Fibroblast of the aortic adventitia (primary cell): ENCODE measurements around the gene MRC1. TPM values are rescaled to one million over a fixed set of nuclear protein-coding genes. Genes with fewer than 3 reads are reported as not detected.

ENCODE experiments used
- DNase-seq: peaks from one replicate; pipeline ENCODE4 v3.0.0-alpha.2; 2010; ENCODE audit warnings: low read depth
- H3K4me3 ChIP-seq: 2 replicates; pipeline ENCODE4 v1.5.1; 2011; ENCODE audit warnings: low read depth, mild to moderate bottlenecking, control low read depth, low read length, moderate library complexity
- total RNA-seq: library from RNA; depleted of rRNA; stranded (reverse); fragments of >200 nt; gene quantifications from 2 replicates; pipeline ENCODE4 v1.2.3, GENCODE V29; 2012; ENCODE audit warnings: low replicate concordance
- TF ChIP-seq, protein P1 (sequence below): IDR thresholded peaks from 2 replicates; pipeline ENCODE4 v1.5.1; 2011; ENCODE audit warnings: mild to moderate bottlenecking, low read length, control low read depth, inconsistent platforms; ENCODE audit not compliant: insufficient read depth

The MRC1 gene
- total RNA-seq, 1 donor: 0.09 TPM

DNA sequence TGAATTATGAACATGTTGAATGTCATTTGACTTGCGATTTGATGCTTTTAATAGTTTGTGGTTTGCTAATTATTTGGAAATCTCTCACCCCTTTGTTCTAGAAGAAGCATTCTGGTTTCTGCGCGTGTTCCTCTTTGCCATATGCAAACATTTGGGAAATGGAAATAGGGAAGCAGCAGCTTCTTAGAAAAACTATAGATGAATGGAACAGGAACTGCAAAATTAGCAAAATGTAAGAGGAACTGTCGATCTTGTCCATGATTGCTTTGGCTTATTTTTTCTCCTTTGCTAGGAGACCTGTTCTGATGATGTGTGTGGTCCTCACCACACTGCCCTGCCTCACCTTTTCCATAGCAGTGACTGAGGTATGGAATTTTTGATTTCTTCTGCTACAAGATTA lies 38.1 kb upstream of the MRC1 start:
- no peak overlapping the region for H3K4me3 ChIP-seq
- TF ChIP-seq, protein P1, sequence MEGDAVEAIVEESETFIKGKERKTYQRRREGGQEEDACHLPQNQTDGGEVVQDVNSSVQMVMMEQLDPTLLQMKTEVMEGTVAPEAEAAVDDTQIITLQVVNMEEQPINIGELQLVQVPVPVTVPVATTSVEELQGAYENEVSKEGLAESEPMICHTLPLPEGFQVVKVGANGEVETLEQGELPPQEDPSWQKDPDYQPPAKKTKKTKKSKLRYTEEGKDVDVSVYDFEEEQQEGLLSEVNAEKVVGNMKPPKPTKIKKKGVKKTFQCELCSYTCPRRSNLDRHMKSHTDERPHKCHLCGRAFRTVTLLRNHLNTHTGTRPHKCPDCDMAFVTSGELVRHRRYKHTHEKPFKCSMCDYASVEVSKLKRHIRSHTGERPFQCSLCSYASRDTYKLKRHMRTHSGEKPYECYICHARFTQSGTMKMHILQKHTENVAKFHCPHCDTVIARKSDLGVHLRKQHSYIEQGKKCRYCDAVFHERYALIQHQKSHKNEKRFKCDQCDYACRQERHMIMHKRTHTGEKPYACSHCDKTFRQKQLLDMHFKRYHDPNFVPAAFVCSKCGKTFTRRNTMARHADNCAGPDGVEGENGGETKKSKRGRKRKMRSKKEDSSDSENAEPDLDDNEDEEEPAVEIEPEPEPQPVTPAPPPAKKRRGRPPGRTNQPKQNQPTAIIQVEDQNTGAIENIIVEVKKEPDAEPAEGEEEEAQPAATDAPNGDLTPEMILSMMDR: no peak
- DNase-seq: no peak

DNA sequence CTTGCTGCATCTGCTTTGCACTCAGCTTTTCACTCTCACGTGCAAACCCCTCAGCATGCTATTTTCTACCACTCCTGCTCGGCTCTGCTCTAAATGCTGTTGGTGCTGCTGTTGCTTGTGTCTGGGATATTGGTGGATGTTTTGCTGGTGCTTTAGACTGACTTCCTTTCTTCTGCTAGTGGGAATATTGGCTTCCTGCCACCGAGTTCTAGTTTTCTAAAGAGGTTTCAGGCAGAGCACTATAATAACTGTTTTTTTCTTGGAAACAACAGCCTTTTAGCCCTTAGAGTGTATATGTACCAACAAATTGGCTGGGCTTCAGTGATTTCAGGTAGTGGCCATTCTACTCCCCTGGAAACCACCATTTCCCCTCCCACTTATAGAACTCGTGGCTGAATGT lies 29.4 kb upstream of the MRC1 start:
- peak; percentile 27 for DNase-seq
- TF ChIP-seq, protein P1: no peak
- no peak overlapping the region for H3K4me3 ChIP-seq

GRCh38 chr10:17780727-17781126 lies 28.4 kb upstream of the MRC1 start:
- H3K4me3 ChIP-seq: no peak overlapping the region
- DNase-seq: no peak
- TF ChIP-seq, protein P1: no peak

GRCh38 chr10:17781856-17782255 lies 27.3 kb upstream of the MRC1 start:
- TF ChIP-seq, protein P1: no peak
- DNase-seq: no peak
- no peak overlapping the region for H3K4me3 ChIP-seq

DNA sequence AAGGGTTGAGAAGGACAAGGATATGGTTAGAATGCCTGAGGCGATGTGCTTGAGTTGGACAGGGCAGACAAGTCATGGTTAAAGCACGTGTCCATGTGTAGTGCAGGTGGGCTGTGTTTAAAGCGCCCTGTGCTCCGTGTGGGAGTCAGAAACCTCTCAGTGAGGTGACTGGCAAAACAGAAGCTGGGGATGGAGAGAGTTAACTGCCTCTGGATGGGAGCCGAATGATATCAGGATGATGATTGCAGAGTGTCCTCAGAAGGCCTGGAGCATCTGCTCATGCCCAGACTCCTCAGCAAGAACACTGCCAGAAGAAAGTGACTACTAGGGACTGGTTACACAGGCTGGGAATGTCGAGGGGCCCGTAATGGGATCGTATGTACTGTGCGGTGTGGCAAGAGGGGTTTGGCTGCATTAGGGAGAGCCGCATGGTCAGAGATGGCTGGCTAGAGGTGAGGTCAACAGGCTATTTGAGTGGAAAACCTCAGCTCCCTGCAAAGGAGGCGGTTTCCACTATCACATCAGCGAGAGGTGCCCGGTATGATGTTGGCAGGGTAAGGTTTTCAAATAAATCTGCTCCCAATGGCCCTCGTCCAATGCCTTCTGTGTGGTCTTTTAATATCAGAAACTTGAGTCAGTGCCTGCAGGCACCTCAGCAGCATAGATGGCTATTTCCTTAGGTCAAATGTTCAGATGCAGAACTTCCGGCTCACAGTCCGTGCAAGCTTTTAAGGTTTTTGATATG lies 26.1 kb upstream of the MRC1 start:
- TF ChIP-seq, protein P1: no peak
- DNase-seq: peak; percentile 32
- H3K4me3 ChIP-seq: no peak overlapping the region

DNA sequence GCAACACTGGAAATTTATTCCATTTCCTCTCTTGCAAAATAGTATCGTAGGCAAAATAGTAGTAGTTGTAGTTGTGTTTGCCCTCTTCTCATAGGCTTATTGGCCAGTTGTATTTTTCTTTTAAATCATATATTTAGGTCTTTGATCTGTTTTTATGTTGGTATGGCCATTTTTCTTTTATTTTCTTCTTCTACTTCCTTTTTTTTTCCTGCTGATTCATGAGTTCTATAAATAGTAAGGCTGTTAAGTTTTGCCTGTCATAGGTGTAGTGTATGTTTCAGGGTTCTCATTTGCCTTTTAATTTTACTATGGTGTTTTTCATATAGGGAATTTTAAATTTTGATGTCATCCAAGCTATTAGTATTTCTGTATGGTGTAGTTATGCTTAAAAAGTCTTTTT lies 25.4 kb upstream of the MRC1 start:
- TF ChIP-seq, protein P1: no peak
- H3K4me3 ChIP-seq: no peak overlapping the region
- no peak for DNase-seq

DNA sequence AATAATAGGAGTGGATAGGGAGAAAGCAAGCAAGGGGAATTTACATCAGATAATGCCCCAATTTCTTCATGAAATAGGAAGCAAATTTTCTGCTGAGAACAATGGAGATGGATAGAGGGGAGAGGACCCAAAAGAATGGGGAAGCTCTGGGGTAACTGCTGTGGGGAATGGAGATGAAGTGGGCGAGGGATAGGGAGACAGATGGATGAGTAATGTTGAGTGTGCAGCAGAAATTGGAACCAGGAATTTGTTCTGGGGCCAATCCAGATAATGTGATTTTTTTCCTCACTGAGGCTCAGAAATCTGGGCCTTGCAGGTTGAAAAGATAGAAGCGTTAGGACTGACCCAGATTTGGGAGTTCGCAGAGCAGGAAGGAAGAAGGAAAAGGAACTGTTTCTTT lies 24.5 kb upstream of the MRC1 start:
- TF ChIP-seq, protein P1: no peak
- no peak overlapping the region for H3K4me3 ChIP-seq
- DNase-seq: peak; percentile 80
